Fibroblast of villous mesenchyme (primary cell): ENCODE data around the gene TMEM131L. TPM values are rescaled to one million over a fixed set of nuclear protein-coding genes. Genes with fewer than 3 reads are reported as not detected.

Experiments used
- DNase-seq: peaks from one replicate; pipeline ENCODE4 v3.0.0-alpha.2; 2010; ENCODE audit warnings: low read depth
- H3K4me3 ChIP-seq: 2 replicates; pipeline ENCODE4 v1.5.1; 2011; ENCODE audit warnings: low read depth, mild to moderate bottlenecking, low read length
- total RNA-seq: library from RNA; depleted of rRNA; stranded (reverse); fragments of >200 nt; gene quantifications from 2 replicates; pipeline ENCODE4 v1.2.3, GENCODE V29; 2012
- TF ChIP-seq, protein P1 (sequence below): IDR thresholded peaks from 2 replicates; pipeline ENCODE4 v1.5.1; 2012; ENCODE audit warnings: low read depth, mild to moderate bottlenecking, low read length; ENCODE audit not compliant: insufficient read depth

The TMEM131L gene
- total RNA-seq, 1 donor: 4.7 TPM

DNA sequence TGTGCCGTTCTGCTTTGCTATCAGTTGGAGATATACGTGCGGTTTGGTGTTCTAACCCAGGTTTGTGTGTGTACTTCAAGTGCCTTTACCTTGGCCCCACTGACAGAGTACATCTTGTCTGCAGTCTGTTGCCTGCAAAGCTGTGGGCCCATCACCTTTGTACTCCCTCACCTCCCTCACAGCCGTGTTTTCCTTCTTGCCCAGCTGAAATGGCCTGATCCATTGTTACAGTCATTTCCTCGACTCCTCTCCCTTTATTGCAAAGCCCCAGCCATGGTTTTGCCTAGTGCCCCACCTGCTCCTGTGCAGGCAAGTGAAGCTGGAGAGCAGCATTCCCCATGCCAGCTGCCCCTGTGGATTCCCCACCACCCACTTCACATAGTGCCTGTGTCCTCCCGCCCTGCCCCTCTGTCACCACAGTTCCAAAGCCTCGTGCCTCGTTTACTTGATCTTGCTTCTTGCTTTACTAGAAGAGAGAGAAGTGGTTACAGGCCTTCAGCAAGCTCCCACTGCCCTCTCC lies 162.7 kb downstream of the TMEM131L start:
- TF ChIP-seq, protein P1, sequence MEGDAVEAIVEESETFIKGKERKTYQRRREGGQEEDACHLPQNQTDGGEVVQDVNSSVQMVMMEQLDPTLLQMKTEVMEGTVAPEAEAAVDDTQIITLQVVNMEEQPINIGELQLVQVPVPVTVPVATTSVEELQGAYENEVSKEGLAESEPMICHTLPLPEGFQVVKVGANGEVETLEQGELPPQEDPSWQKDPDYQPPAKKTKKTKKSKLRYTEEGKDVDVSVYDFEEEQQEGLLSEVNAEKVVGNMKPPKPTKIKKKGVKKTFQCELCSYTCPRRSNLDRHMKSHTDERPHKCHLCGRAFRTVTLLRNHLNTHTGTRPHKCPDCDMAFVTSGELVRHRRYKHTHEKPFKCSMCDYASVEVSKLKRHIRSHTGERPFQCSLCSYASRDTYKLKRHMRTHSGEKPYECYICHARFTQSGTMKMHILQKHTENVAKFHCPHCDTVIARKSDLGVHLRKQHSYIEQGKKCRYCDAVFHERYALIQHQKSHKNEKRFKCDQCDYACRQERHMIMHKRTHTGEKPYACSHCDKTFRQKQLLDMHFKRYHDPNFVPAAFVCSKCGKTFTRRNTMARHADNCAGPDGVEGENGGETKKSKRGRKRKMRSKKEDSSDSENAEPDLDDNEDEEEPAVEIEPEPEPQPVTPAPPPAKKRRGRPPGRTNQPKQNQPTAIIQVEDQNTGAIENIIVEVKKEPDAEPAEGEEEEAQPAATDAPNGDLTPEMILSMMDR: no peak
- DNase-seq: no peak
- no peak overlapping the region for H3K4me3 ChIP-seq

DNA sequence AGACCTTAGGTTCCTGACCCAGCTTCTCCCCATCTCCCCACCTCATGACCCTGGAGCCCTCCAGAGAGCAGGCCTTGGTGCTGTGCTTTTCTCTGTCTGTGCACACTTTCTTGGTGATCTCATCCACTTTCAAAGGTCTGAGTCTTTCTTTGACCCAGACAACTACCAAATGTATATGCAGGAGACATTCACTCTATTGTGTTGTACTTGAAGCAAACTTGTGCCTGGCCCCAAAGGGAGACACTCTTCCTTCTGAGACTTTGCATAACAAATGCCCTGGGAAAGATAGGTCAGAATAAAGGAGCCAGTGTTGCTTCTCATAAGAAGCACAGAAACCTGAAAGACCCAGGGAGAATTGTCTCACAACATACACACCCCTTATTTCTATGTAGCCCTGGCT lies 163.6 kb downstream of the TMEM131L start:
- TF ChIP-seq, protein P1: no peak
- no peak overlapping the region for H3K4me3 ChIP-seq
- DNase-seq: no peak

DNA sequence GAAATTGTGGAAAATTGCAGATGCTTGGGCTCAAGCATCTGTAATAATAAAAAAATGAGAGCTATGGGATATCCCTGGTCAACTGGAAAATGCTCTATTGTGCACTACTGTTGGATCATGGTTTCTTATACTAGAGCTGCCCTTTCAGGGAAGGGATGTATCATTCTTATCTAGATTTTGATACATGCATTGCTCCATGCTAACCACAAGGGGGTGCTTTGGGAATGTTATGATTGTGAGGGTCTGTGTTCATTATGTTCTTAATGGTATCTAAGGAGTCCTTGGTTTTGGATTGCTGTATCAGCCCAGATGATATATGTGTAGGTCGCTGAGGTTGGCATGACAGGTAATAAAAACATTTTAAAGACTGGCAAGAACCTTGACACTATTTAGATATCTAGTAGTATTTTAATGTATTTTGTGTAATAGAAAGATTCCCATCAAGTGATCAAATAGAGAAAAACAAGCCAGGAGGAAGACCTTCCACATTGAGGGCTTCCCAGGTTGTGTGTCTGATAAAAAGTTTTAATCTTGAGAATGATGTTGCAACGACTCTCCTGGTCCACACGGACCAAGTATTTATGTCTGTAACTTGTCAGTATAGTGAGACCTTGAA lies 168.7 kb downstream of the TMEM131L start:
- TF ChIP-seq, protein P1: peak; percentile 63
- no peak overlapping the region for H3K4me3 ChIP-seq
- peak; percentile 23 for DNase-seq

DNA sequence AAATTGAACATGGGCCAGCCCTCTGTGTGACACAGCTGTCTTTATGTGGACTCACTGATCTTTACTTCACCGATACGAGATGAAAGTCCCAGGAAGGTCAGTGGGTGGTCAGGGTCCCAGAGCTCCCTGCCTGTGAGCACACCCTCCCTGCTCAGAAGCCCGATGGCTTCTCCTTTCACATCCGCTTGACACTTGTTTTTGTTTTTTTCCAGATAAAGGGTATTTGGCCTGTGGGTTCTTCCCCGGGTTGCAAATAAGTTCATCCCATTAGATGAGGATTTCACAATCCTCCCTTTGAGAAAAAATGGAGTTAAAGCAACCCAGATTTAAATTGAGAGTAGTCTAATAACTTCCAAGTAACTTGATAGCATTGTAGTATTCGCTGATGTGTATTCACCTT lies 169.7 kb downstream of the TMEM131L start:
- no peak overlapping the region for H3K4me3 ChIP-seq
- no peak for DNase-seq
- TF ChIP-seq, protein P1: no peak

DNA sequence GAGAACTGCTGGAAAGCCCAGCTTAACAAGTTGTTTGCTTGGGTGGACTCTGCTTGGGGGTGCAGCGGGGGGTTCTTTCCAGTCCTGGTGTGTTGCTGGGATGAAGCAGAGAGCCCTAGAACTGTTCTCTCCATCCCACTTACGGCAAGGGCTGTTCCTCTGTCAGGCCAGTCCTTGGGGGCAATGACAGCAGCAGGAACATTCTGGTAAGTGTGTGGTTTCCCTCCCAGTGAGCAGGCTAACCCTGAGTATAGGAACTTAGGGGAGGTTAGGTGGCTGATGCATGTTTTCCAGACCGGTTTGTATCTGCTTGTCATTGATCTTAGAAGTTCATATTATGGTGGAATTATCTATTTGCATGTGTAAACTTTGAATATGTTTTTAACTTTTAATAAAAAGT lies 171.0 kb downstream of the TMEM131L start:
- TF ChIP-seq, protein P1: no peak
- no peak for DNase-seq
- no peak overlapping the region for H3K4me3 ChIP-seq

DNA sequence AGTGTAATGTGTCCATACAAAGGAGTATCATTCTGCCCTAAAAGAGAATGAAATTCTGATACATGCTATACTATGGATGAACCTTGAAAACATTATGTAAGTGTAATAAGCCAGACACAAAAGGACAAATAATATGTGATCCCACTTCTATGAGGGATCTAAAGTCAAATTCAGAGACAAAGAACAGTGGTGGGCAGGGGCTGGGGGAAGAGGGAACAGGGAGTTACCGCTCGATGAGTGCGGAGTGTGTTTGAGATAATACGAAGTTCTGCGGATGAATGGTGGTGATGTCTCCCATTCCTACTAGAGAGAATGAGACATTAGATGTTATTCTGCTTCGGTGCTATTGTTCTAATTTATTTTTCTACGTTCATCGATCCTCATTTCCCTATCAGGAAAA lies 171.9 kb downstream of the TMEM131L start:
- DNase-seq: no peak
- H3K4me3 ChIP-seq: no peak overlapping the region
- TF ChIP-seq, protein P1: no peak

DNA sequence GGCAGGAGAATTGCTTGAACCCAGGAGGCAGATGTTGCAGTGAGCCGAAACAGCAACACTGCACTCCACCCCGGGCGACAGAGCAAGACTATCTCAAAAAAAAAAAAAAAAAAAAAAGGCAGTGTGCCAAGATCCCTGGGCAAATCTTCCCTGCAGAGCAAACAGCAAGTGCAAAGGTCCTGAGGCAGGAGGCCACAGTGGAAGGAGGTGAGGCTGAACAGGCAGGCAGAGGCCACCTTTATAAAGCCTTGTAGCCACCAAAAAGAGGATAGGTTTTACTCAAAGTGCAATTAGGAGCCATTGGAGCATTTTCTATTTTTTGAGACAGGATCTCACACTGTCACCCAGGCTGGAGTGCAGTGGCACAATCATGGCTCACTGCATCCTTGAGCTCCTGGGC lies 172.8 kb downstream of the TMEM131L start:
- TF ChIP-seq, protein P1: no peak
- DNase-seq: no peak
- no peak overlapping the region for H3K4me3 ChIP-seq
